OCI-LY3 (cell line): ENCODE measurements around the gene TIMP3.

Experiments used
- EZH2phosphoT487 ChIP-seq: fragments of 200-600 bp; shearing (Covaris generic); IDR thresholded peaks from 2 replicates; pipeline ENCODE4 v1.6.1; 2018; ENCODE audit warnings: antibody characterized with exemption, mixed run types, low read depth
- TF ChIP-seq, protein P1 (sequence below): fragments of 200-600, 300-600 bp; sonication (generic); IDR thresholded peaks from 2 replicates; pipeline ENCODE4 v1.5.1; 2014; ENCODE audit warnings: antibody characterized with exemption, low read length, low read depth

DNA sequence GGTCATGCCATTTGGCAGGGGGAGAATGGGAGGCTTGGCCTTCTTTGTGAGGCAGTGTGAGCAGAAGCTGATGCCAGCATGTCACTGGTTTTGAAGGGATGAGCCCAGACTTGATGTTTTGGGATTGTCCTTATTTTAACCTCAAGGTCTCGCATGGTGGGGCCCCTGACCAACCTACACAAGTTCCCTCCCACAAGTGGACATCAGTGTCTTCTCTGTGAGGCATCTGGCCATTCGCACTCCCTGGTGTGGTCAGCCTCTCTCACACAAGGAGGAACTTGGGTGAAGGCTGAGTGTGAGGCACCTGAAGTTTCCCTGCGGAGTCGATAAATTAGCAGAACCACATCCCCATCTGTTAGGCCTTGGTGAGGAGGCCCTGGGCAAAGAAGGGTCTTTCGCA lies 59.8 kb downstream of the TIMP3 start:
- TF ChIP-seq, protein P1, sequence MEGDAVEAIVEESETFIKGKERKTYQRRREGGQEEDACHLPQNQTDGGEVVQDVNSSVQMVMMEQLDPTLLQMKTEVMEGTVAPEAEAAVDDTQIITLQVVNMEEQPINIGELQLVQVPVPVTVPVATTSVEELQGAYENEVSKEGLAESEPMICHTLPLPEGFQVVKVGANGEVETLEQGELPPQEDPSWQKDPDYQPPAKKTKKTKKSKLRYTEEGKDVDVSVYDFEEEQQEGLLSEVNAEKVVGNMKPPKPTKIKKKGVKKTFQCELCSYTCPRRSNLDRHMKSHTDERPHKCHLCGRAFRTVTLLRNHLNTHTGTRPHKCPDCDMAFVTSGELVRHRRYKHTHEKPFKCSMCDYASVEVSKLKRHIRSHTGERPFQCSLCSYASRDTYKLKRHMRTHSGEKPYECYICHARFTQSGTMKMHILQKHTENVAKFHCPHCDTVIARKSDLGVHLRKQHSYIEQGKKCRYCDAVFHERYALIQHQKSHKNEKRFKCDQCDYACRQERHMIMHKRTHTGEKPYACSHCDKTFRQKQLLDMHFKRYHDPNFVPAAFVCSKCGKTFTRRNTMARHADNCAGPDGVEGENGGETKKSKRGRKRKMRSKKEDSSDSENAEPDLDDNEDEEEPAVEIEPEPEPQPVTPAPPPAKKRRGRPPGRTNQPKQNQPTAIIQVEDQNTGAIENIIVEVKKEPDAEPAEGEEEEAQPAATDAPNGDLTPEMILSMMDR = no peak
- no peak for TF ChIP-seq EZH2phosphoT487
